ENCODE measurements around the gene NKX2-8. TPM values are rescaled to one million over a fixed set of nuclear protein-coding genes. Genes with fewer than 3 reads are reported as not detected.

NKX2-8 gene
- total RNA-seq, result not detected in 2 replicates

DNA sequence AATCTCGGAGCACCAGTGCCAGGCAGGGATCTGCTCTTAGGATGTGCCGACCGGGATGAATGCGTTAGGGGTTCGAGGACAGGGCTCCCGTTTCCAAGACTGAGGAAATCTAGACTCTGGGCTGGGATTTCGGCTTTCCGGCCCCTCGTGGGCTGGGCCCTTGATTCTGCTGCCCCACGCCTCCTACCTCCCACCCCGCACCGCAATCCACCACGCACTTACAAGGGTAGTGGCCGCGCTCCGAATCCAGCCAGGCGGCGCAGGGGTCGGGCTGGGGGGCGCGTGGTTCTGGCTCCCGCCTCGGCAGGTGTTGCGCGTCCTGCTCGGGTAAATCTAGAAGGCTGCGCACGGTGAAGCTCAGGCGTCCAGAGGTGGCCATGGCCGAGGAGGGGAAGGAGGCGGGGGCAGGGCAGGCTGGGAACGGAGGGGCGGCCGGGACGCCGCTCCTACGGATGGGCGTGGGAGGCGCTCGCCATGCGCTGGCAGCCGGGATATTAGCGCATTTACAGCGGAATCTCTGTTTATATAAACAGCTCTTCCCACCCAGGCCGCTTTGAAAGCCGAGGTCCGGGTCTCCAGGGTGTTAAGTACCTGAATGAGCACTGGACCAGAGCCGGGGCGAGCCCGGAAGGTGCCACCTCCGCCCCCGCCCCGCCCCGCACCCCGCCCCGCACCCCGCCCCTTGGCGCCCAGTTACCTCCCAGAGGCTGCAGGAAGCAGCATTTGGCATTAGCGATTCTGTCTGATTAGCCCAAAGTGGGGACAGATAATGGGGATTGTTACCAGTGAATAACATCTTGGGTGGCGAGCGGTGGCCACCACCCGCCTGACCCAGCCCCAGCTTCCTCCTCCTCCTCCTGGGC, at the start of gene NKX2-8:
TSS of gene NKX2-8 (minus strand) at position 604 of the 863 bp plus-strand sequence. CDS start at position 379, 225 bp downstream.

Other genes with a start within 250 kb of the NKX2-8 start
- gene NKX2-1, start 62.4 kb downstream of the NKX2-8 start, total RNA-seq, result not detected in 2 replicates
- not detected in 2 replicates for gene PAX9, start 79.2 kb upstream of the NKX2-8 start, total RNA-seq